ENCODE data around the gene SIGLEC1. TPM values are rescaled to one million over a fixed set of nuclear protein-coding genes. Genes with fewer than 3 reads are reported as not detected.

SIGLEC1 gene
- total and polyA plus RNA-seq, 8 donors = 0.09 to 3.7 (median 1.7) TPM

DNA sequence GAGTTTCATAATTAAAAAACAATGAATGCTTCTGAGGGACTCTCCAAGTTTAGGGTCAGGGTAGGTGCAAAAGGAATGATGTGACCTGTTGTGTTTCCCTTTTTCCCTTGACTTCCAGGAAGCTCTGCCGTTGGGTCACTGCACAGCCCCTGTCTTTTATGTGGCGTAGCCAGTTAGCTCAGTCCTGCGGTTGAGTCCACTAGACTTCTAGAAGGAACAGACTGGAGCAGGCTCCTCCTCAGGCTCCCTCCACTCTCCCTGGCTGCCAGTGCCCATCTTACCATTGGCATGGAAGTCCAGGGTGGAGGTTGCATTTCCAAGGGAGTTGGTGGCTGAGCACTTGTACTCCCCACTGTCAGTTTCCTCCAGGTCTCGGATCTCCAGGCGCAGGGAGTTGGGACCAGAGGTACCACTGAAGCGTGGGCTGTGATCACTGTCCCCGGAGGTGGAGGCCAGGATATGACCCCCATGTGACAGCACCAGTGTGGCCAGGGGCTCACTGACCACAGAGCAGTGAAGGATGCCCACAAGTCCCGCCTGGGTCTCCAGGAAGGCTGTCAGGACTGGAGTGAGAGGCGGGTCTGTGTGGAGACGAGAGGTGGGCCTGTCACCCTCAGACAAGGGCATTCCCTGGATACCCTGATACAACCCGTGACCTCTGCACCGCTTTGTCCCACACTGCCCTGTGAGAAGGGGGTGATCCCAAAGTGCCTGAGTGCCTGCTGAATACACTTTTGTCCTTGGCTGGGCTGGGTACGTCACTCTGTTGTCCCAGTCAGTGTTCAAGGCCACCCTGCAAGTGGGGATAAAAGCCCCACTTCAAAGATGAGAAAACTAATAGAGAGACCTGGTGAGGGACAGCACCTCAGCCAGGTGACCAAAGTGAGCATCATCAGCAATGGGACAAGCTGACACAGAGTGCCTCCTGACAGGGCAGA is 11.1 kb downstream of the SIGLEC1 start:
- DNase-seq (no peak), ATAC-seq (no peak), FAIRE-seq (no peak)
- Histone ChIP-seq H3K4me3 (no peak overlapping the region), H3K36me3 (no peaks in the 10 kb centered on the region), H3K9me3 (no peaks in the 10 kb centered on the region), H3K27me3 (no peaks in the 10 kb centered on the region), H3K27ac (no peak overlapping the region), H3K4me1 (no peaks in the 10 kb centered on the region)
- 74 to 81% methylated on average over 11 to 13 of the region's 13 CpGs for WGBS, 2 donors
- intact Hi-C loops (cut with DNase I) = no loop called here
- TF ChIP-seq, protein P1, sequence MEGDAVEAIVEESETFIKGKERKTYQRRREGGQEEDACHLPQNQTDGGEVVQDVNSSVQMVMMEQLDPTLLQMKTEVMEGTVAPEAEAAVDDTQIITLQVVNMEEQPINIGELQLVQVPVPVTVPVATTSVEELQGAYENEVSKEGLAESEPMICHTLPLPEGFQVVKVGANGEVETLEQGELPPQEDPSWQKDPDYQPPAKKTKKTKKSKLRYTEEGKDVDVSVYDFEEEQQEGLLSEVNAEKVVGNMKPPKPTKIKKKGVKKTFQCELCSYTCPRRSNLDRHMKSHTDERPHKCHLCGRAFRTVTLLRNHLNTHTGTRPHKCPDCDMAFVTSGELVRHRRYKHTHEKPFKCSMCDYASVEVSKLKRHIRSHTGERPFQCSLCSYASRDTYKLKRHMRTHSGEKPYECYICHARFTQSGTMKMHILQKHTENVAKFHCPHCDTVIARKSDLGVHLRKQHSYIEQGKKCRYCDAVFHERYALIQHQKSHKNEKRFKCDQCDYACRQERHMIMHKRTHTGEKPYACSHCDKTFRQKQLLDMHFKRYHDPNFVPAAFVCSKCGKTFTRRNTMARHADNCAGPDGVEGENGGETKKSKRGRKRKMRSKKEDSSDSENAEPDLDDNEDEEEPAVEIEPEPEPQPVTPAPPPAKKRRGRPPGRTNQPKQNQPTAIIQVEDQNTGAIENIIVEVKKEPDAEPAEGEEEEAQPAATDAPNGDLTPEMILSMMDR (IDR thresholded peaks at IDR 0.05) = no peak

DNA sequence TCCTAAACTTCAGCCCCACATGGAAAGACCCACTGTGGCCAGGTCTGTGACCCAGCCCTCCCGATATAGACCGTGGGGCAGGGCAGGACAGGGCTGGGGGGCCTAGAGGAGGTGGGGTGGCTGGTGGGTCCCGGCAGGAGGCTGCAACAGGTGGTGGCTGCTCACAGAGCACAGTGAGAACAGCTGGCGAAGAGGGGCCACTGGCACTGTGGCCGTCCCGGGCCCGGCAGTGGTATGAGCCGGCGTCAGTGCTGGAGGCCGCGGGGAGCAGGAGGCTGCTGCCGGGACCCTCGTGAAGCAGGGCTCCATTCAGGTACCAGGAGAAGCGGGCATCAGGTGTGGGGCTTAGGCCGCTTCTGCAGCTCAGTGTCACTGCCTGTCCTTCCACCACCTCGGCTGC is 13.4 kb downstream of the SIGLEC1 start:
- ATAC-seq (no peak), FAIRE-seq (no peak), DNase-seq (no peak)
- no peaks in the 10 kb centered on the region for H3K27me3 ChIP-seq
- no peaks in the 10 kb centered on the region for H3K4me1 ChIP-seq
- no peaks in the 10 kb centered on the region for H3K36me3 ChIP-seq
- TF ChIP-seq, protein P1 (IDR thresholded peaks at IDR 0.05) = no peak
- H3K9me3 ChIP-seq = no peaks in the 10 kb centered on the region
- 81 to 82% methylated on average over 16 of the region's 16 CpGs for WGBS, 2 donors
- H3K4me3 ChIP-seq = no peak overlapping the region
- intact Hi-C loops (cut with DNase I) = no loop called here
- H3K27ac ChIP-seq = no peak overlapping the region

DNA sequence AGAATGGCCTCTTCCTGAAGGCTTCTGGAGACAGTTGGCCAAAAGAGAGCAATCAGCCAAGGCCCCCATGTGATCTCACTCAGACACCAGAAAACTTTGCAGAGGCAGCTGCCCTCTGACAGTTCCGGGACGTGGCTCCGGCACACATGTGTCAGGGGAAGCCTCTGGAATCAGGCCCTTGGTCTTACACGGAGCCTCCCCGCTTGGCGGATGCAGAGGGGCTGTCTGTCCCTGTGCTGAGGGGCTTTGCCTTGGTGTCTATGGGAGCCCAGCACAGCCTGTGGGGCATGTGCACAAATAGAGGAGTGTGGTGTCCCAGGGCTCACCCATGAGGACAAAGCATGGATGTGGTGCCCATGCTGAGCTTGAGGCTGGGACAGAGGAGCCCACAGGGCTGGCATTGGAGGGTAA is 13.8 kb downstream of the SIGLEC1 start:
- H3K4me1 ChIP-seq = no peaks in the 10 kb centered on the region
- intact Hi-C loops (cut with DNase I) = no loop called here
- no peak for DNase-seq
- H3K27me3 ChIP-seq = no peaks in the 10 kb centered on the region
- WGBS, 2 donors = 78 to 90% methylated on average over 6 of the region's 6 CpGs
- no peak for FAIRE-seq
- no peaks in the 10 kb centered on the region for H3K36me3 ChIP-seq
- TF ChIP-seq, protein P1 (IDR thresholded peaks at IDR 0.05) = no peak
- no peak overlapping the region for H3K4me3 ChIP-seq
- ATAC-seq = no peak
- H3K27ac ChIP-seq = no peak overlapping the region
- H3K9me3 ChIP-seq = no peaks in the 10 kb centered on the region

GRCh38 chr20:3697588-3698305 is 14.7 kb downstream of the SIGLEC1 start:
- no peak for DNase-seq
- TF ChIP-seq, protein P1 (IDR thresholded peaks at IDR 0.05) = no peak
- Histone ChIP-seq H3K36me3 (no peaks in the 10 kb centered on the region), H3K27me3 (no peaks in the 10 kb centered on the region), H3K4me1 (no peaks in the 10 kb centered on the region), H3K27ac (no peak overlapping the region), H3K4me3 (no peak overlapping the region), H3K9me3 (no peaks in the 10 kb centered on the region)
- FAIRE-seq = no peak
- 69 to 73% methylated on average over 18 of the region's 18 CpGs for whole genome bisulfite sequencing, 2 donors
- intact Hi-C loops (cut with DNase I) = no loop called here
- ATAC-seq = no peak
